Hepatocyte (in vitro differentiated cells): ENCODE measurements around the gene SLC35E3. TPM values are rescaled to one million over a fixed set of nuclear protein-coding genes. Genes with fewer than 3 reads are reported as not detected.
"Not testable (repeated sequence)": the region's sequence is repeated elsewhere in the genome, so short reads cannot be mapped to it uniquely, and the experiment has no call there.

ENCODE experiments used
- DNase-seq: peaks from one replicate; pipeline ENCODE4 v3.0.0-alpha.2; 2016; ENCODE audit warnings: low spot score
- H2AFZ ChIP-seq: fragments of 200-600 bp; sonication (generic); 2 replicates; pipeline ENCODE4 v1.6.0; 2016; ENCODE audit warnings: antibody characterized with exemption, mild to moderate bottlenecking
- H3K27ac ChIP-seq: fragments of 200-600 bp; sonication (generic); 2 replicates; pipeline ENCODE4 v1.5.1; 2016; ENCODE audit warnings: mild to moderate bottlenecking
- H3K27me3 ChIP-seq: fragments of 200-600 bp; sonication (generic); 2 replicates; pipeline ENCODE4 v1.6.1; 2016
- H3K36me3 ChIP-seq: fragments of 200-600 bp; sonication (generic); replicated peaks from 2 replicates; pipeline ENCODE4 v1.5.1; 2016; ENCODE audit warnings: low read depth; ENCODE audit not compliant: insufficient read depth
- H3K4me1 ChIP-seq: fragments of 200-600 bp; sonication (generic); 2 replicates; pipeline ENCODE4 v1.5.1; 2016; ENCODE audit warnings: mild to moderate bottlenecking, moderate library complexity; ENCODE audit not compliant: insufficient read depth
- H3K4me2 ChIP-seq: fragments of 200-600 bp; sonication (generic); 2 replicates; pipeline ENCODE4 v1.6.0; 2016
- H3K4me3 ChIP-seq: fragments of 200-600 bp; sonication (generic); 2 replicates; pipeline ENCODE4 v1.5.1; 2016; ENCODE audit warnings: mild to moderate bottlenecking
- H3K79me2 ChIP-seq: fragments of 200-600 bp; sonication (generic); 2 replicates; pipeline ENCODE4 v1.6.0; 2017; ENCODE audit warnings: mild to moderate bottlenecking
- H3K9me2 ChIP-seq: fragments of 200-600 bp; sonication (generic); replicated peaks from 2 replicates; pipeline ENCODE4 v1.6.0; 2017; ENCODE audit warnings: mild to moderate bottlenecking; ENCODE audit not compliant: insufficient read depth
- H3K9me3 ChIP-seq: fragments of 200-600 bp; sonication (generic); 2 replicates; pipeline ENCODE4 v1.5.1; 2016; ENCODE audit warnings: low read depth, mild to moderate bottlenecking
- H4K20me1 ChIP-seq: fragments of 200-600 bp; sonication (generic); 2 replicates; pipeline ENCODE4 v1.6.0; 2016; ENCODE audit warnings: mild to moderate bottlenecking; ENCODE audit not compliant: insufficient read depth, poor library complexity, severe bottlenecking
- EZH2 ChIP-seq: fragments of 200-600 bp; sonication (generic); IDR thresholded peaks from 2 replicates; pipeline ENCODE4 v1.6.1; 2016; ENCODE audit warnings: antibody characterized with exemption, mild to moderate bottlenecking, borderline replicate concordance
- EZH2phosphoT487 ChIP-seq: fragments of 200-600 bp; sonication (generic); IDR thresholded peaks from one replicate; pipeline ENCODE4 v1.6.1; 2018; ENCODE audit warnings: antibody characterized with exemption, mild to moderate bottlenecking, low read depth, moderate library complexity; ENCODE audit not compliant: unreplicated experiment, severe bottlenecking
- WGBS: methylation state at CpG from one replicate; pipeline ENCODE4 v1.1.6; 2016; ENCODE audit warnings: low lambda C conversion rate; ENCODE audit errors: missing lambda C conversion rate; 5-methylcytosine and 5-hydroxymethylcytosine counted together
- polyA plus RNA-seq: library from polyadenylated mRNA; unstranded; fragments of >200 nt; fragmentation: Nextera tagmentation; extraction: Ambion mirVana; gene quantifications from 2 replicates; pipeline ENCODE4 v1.2.1, GENCODE V29; 2016
- total RNA-seq: library from RNA; depleted of rRNA; stranded (reverse); fragments of >200 nt; gene quantifications from 2 replicates; pipeline ENCODE4 v1.2.3, GENCODE V29; 2014
- TF ChIP-seq, protein P1 (sequence below): fragments of 200-600 bp; sonication (generic); IDR thresholded peaks from 2 replicates; pipeline ENCODE4 v1.5.1; 2016; ENCODE audit warnings: antibody characterized with exemption, mild to moderate bottlenecking; ENCODE audit not compliant: poor library complexity

Gene SLC35E3
- total and polyA plus RNA-seq, 2 experiments from 2014 or later, result 3.5 to 11.7 TPM

DNA sequence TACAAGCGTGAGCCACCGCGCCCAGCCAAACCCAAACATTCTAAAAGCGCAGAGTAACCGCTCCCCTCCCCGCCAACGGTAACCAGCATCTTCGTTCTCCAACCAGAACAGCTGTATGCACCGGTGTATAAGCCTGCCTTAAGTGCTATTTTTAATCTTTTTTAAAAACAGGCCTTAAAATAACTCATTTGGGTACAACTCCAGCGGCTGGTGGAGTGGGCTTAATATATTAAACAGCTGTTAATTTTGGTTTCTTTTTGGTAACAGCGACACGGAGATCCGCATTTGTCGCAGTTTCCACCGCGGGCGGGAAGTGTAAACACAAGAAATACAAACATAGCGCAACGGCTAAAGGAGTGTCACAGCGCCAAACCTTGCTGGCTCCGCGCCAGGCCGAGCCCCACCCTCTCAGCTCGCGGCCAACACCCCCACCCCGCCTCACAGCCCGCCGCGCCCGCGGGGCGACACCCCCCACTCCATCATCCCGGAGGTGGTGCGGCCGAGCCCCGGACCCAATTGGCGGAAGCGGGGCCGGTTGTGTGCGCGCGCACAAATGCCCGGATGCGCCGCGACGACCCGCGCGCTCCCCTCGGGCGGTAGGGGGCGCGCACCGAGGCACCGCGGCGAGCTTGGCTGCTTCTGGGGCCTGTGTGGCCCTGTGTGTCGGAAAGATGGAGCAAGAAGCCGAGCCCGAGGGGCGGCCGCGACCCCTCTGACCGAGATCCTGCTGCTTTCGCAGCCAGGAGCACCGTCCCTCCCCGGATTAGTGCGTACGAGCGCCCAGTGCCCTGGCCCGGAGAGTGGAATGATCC lies 61.8 kb downstream of the SLC35E3 start, which contains the start of gene MDM2:
Gene MDM2 (plus strand): TSS at position 602 of the 812 bp plus-strand sequence. CDS start 301 bp downstream, outside the sequence.
- DNase-seq, result peak; percentile 96
- no peaks in the 10 kb centered on the region for H3K36me3 ChIP-seq
- H3K79me2 ChIP-seq, result peaks cover 38% of the 10 kb centered on the region
- no peak for TF ChIP-seq EZH2phosphoT487
- TF ChIP-seq, protein P1, sequence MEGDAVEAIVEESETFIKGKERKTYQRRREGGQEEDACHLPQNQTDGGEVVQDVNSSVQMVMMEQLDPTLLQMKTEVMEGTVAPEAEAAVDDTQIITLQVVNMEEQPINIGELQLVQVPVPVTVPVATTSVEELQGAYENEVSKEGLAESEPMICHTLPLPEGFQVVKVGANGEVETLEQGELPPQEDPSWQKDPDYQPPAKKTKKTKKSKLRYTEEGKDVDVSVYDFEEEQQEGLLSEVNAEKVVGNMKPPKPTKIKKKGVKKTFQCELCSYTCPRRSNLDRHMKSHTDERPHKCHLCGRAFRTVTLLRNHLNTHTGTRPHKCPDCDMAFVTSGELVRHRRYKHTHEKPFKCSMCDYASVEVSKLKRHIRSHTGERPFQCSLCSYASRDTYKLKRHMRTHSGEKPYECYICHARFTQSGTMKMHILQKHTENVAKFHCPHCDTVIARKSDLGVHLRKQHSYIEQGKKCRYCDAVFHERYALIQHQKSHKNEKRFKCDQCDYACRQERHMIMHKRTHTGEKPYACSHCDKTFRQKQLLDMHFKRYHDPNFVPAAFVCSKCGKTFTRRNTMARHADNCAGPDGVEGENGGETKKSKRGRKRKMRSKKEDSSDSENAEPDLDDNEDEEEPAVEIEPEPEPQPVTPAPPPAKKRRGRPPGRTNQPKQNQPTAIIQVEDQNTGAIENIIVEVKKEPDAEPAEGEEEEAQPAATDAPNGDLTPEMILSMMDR, result peak; percentile 64
- peaks cover 11% of the 10 kb centered on the region for H3K4me1 ChIP-seq
- H3K9me3 ChIP-seq, result no peaks in the 10 kb centered on the region
- peak within 1 kb of the TSS; percentile 79 for H3K4me2 ChIP-seq
- peak within 1 kb of the TSS; percentile 68 for H3K4me3 ChIP-seq
- no peaks in the 10 kb centered on the region for H3K27me3 ChIP-seq
- under 1% methylated on average over 70 of the region's 72 CpGs for WGBS
- H2AFZ ChIP-seq, result peak within 1 kb of the TSS; percentile 82
- peaks cover 7% of the 10 kb centered on the region for H4K20me1 ChIP-seq
- no peaks in the 10 kb centered on the region for H3K9me2 ChIP-seq
- peak within 1 kb of the TSS; percentile 100 for H3K27ac ChIP-seq

DNA sequence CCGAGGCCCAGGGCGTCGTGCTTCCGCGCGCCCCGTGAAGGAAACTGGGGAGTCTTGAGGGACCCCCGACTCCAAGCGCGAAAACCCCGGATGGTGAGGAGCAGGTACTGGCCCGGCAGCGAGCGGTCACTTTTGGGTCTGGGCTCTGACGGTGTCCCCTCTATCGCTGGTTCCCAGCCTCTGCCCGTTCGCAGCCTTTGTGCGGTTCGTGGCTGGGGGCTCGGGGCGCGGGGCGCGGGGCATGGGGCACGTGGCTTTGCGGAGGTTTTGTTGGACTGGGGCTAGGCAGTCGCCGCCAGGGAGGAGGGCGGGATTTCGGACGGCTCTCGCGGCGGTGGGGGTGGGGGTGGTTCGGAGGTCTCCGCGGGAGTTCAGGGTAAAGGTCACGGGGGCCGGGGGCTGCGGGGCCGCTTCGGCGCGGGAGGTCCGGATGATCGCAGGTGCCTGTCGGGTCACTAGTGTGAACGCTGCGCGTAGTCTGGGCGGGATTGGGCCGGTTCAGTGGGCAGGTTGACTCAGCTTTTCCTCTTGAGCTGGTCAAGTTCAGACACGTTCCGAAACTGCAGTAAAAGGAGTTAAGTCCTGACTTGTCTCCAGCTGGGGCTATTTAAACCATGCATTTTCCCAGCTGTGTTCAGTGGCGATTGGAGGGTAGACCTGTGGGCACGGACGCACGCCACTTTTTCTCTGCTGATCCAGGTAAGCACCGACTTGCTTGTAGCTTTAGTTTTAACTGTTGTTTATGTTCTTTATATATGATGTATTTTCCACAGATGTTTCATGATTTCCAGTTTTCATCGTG lies 62.6 kb downstream of the SLC35E3 start:
- Histone ChIP-seq H3K9me2 (no peaks in the 10 kb centered on the region), H3K4me1 (peaks cover 12% of the 10 kb centered on the region), H3K4me3 (peak overlapping the region; percentile 68), H2AFZ (peak overlapping the region; percentile 82), H3K27ac (peak overlapping the region; percentile 100), H3K36me3 (no peaks in the 10 kb centered on the region), H4K20me1 (peaks cover 15% of the 10 kb centered on the region), H3K4me2 (peak overlapping the region; percentile 79), H3K79me2 (peaks cover 46% of the 10 kb centered on the region), H3K9me3 (no peaks in the 10 kb centered on the region), H3K27me3 (no peaks in the 10 kb centered on the region)
- DNase-seq, result peak; percentile 92
- WGBS, result 1% methylated on average over 25 of the region's 61 CpGs
- no peak for TF ChIP-seq EZH2
- TF ChIP-seq EZH2phosphoT487, result no peak
- TF ChIP-seq, protein P1, result no peak

DNA sequence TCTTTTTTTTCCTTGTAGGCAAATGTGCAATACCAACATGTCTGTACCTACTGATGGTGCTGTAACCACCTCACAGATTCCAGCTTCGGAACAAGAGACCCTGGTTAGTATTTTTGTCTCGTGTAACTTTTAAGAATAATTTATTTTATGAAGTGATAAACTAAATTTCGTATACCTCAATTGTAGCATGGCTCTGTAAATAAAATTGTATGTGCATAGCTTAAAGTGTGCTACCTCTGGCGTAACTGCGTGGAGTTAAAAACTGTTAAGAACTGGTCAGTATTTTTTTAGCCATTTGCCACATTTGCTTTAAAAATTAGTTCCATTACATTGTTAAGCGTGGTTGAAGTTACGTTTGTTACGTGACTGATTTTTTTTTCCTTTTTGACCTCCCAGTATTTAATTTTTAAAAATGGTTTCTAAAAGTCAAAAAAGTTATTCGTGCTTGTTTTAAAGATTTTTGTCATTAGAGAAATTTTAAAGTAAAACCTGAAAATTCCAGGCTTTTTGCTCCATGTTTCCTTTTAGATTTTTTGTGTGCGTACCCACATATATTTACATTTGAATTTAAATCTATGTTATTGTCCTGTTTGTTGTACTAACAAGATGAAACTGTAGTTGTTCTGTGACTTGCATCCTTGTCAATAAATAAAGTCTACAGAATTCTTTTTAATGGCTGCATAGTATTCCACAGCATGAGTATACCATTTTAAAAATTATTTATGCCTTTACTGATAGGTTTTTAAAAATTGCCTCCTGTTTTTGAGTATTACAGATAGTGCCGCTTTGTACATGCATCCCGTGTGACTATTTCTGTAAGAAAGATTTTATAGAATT lies 63.4 kb downstream of the SLC35E3 start:
- H3K36me3 ChIP-seq, result no peaks in the 10 kb centered on the region
- no peak overlapping the region for H2AFZ ChIP-seq
- H3K27me3 ChIP-seq, result no peaks in the 10 kb centered on the region
- peak overlapping the region; percentile 79 for H3K4me2 ChIP-seq
- no peaks in the 10 kb centered on the region for H3K9me3 ChIP-seq
- H3K4me3 ChIP-seq, result peak overlapping the region; percentile 68
- H3K79me2 ChIP-seq, result peaks cover 54% of the 10 kb centered on the region
- WGBS, result 65% methylated on average over 12 of the region's 12 CpGs
- peaks cover 12% of the 10 kb centered on the region for H3K4me1 ChIP-seq
- TF ChIP-seq EZH2 (no peak), EZH2phosphoT487 (no peak)
- TF ChIP-seq, protein P1, result no peak
- peaks cover 18% of the 10 kb centered on the region for H4K20me1 ChIP-seq
- H3K9me2 ChIP-seq, result no peaks in the 10 kb centered on the region
- peak overlapping the region; percentile 100 for H3K27ac ChIP-seq
- no peak for DNase-seq

DNA sequence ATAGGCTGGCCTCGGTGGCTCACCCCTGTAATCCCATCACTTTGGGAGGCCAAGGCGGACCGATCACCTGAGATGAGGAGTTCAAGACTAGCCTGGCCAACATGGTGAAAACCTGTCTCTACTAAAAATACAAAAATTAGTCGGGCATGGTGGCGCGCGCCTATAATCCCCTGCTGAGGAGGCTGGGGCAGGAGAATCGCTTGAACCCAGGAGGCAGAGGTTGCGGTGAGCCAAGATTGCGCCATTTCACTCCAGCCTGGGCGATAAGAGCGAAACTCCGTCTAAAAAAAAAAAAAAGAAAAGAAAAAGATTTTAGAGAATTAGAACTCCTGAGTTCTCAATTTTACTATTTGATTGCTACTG lies 64.0 kb downstream of the SLC35E3 start:
- DNase-seq, H3K9me3 ChIP-seq, H3K36me3 ChIP-seq, H3K9me2 ChIP-seq, H2AFZ ChIP-seq, H3K27me3 ChIP-seq: not testable (repeated sequence)
- H3K4me1 ChIP-seq, result peaks cover 12% of the 10 kb centered on the region
- H3K27ac ChIP-seq, result peak overlapping the region; percentile 100
- peak overlapping the region; percentile 68 for H3K4me3 ChIP-seq
- H3K79me2 ChIP-seq, result peaks cover 60% of the 10 kb centered on the region
- peaks cover 24% of the 10 kb centered on the region for H4K20me1 ChIP-seq
- WGBS, result 98% methylated on average over 13 of the region's 13 CpGs
- peak overlapping the region; percentile 79 for H3K4me2 ChIP-seq

GRCh38 chr12:68811573-68811972 lies 65.6 kb downstream of the SLC35E3 start:
- H3K27me3 ChIP-seq, H3K9me2 ChIP-seq, DNase-seq, H3K27ac ChIP-seq, H3K9me3 ChIP-seq, H2AFZ ChIP-seq, H3K36me3 ChIP-seq, H3K4me3 ChIP-seq: not testable (repeated sequence)
- Histone ChIP-seq H4K20me1 (peaks cover 31% of the 10 kb centered on the region), H3K79me2 (peaks cover 74% of the 10 kb centered on the region), H3K4me2 (peak overlapping the region; percentile 79), H3K4me1 (peaks cover 12% of the 10 kb centered on the region)
- 83% methylated on average over 6 of the region's 6 CpGs for WGBS
